Measurements from ENCODE around the gene ADAMTS14. TPM values are rescaled to one million over a fixed set of nuclear protein-coding genes. Genes with fewer than 3 reads are reported as not detected.
A peak's percentile ranks its signal among the peaks of the same experiment; 100 is the strongest.

ADAMTS14 gene
- total RNA-seq, 1 experiment from 2014 or later = 2.1 TPM

DNA sequence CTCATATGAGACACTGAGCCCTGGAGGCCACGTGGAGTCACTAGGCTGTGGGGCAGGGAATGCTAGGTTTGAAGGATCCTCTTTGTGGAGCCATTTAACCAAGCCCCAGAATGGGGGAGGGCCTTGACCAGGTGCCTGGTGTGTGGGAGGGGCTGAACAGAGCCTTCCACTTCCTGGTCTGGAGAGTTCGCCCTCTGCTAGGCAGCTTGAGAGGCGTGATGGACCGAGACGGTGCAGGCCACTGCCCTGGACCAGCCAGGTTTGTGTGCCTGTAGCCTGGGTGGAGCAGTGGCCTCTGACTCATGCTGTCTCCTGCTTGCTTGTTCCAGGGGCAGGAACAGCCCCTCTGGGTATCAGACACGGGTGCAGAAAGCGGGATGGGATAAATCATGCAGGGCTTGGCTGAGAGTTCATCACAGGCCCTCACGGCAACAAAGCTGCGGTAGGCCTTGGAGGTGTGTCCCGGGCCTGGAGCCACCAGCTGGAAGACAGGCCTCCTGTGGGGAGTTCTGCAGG lies 27.4 kb downstream of the ADAMTS14 start:
- Mint-ChIP-seq H3K27ac (no peak overlapping the region), H3K9me3 (no peaks in the 10 kb centered on the region)

DNA sequence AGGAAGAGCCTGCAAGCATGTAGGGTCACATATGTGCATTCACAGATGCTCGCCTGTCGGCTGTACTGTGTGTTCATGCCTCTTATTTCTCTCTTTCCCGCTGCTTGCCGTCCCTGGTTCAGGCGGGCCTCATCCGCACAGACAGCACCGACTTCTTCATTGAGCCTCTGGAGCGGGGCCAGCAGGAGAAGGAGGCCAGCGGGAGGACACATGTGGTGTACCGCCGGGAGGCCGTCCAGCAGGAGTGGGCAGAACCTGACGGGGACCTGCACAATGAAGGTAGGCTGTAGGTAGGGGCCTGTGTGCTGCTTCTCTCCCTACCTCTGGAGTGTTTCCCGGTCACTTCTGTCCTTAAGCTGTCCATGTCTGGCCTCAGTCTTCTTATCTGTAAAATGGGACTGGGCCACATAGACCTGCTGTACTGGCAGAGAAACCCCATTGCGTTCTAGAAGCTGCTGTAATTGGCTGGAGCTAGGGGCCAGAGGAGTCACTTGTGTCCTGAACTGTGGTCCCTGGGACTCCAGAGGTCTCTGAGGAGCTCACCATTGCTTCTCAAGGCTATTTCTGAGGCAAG lies 30.0 kb downstream of the ADAMTS14 start:
- ATAC-seq = no peak
- no peak for DNase-seq (ENCODE audit: low spot score)
- TF ChIP-seq JAZF1 (CRISPR knock-in tag; IDR thresholded peaks at IDR 0.05) (no peak), TEAD4 (CRISPR knock-in tag; IDR thresholded peaks at IDR 0.05) (no peak), ZNF232 (CRISPR knock-in tag; IDR thresholded peaks at IDR 0.05) (no peak), ESRRA (CRISPR knock-in tag; IDR thresholded peaks at IDR 0.05; ENCODE audit: borderline replicate concordance) (no peak), ZNF138 (CRISPR knock-in tag; conservative IDR thresholded peaks at IDR 0.05) (no peak), SMAD4 (CRISPR knock-in tag; IDR thresholded peaks at IDR 0.05) (no peak)
- TF ChIP-seq, protein P1, sequence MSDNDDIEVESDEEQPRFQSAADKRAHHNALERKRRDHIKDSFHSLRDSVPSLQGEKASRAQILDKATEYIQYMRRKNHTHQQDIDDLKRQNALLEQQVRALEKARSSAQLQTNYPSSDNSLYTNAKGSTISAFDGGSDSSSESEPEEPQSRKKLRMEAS (CRISPR knock-in tag; IDR thresholded peaks at IDR 0.05) = no peak
- TF ChIP-seq, protein P2, sequence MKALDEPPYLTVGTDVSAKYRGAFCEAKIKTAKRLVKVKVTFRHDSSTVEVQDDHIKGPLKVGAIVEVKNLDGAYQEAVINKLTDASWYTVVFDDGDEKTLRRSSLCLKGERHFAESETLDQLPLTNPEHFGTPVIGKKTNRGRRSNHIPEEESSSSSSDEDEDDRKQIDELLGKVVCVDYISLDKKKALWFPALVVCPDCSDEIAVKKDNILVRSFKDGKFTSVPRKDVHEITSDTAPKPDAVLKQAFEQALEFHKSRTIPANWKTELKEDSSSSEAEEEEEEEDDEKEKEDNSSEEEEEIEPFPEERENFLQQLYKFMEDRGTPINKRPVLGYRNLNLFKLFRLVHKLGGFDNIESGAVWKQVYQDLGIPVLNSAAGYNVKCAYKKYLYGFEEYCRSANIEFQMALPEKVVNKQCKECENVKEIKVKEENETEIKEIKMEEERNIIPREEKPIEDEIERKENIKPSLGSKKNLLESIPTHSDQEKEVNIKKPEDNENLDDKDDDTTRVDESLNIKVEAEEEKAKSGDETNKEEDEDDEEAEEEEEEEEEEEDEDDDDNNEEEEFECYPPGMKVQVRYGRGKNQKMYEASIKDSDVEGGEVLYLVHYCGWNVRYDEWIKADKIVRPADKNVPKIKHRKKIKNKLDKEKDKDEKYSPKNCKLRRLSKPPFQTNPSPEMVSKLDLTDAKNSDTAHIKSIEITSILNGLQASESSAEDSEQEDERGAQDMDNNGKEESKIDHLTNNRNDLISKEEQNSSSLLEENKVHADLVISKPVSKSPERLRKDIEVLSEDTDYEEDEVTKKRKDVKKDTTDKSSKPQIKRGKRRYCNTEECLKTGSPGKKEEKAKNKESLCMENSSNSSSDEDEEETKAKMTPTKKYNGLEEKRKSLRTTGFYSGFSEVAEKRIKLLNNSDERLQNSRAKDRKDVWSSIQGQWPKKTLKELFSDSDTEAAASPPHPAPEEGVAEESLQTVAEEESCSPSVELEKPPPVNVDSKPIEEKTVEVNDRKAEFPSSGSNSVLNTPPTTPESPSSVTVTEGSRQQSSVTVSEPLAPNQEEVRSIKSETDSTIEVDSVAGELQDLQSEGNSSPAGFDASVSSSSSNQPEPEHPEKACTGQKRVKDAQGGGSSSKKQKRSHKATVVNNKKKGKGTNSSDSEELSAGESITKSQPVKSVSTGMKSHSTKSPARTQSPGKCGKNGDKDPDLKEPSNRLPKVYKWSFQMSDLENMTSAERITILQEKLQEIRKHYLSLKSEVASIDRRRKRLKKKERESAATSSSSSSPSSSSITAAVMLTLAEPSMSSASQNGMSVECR (CRISPR knock-in tag; IDR thresholded peaks at IDR 0.05; ENCODE audit: borderline replicate concordance) = no peak
- TF ChIP-seq, protein P3, sequence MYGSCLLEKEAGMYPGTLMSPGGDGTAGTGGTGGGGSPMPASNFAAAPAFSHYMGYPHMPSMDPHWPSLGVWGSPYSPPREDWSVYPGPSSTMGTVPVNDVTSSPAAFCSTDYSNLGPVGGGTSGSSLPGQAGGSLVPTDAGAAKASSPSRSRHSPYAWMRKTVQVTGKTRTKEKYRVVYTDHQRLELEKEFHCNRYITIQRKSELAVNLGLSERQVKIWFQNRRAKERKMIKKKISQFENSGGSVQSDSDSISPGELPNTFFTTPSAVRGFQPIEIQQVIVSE (CRISPR knock-in tag; IDR thresholded peaks at IDR 0.05; ENCODE audit: borderline replicate concordance) = no peak
- TF ChIP-seq, protein P4, sequence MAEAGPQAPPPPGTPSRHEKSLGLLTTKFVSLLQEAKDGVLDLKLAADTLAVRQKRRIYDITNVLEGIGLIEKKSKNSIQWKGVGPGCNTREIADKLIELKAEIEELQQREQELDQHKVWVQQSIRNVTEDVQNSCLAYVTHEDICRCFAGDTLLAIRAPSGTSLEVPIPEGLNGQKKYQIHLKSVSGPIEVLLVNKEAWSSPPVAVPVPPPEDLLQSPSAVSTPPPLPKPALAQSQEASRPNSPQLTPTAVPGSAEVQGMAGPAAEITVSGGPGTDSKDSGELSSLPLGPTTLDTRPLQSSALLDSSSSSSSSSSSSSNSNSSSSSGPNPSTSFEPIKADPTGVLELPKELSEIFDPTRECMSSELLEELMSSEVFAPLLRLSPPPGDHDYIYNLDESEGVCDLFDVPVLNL (CRISPR knock-in tag; IDR thresholded peaks at IDR 0.05; ENCODE audit: borderline replicate concordance, low read depth) = no peak
- Mint-ChIP-seq H3K27ac (no peak overlapping the region), H3K27me3 (ENCODE audit: low read depth) (no peaks in the 10 kb centered on the region), H3K4me3 (no peak overlapping the region), H3K9me3 (no peaks in the 10 kb centered on the region), H3K4me1 (peaks cover 7% of the 10 kb centered on the region), H3K36me3 (no peaks in the 10 kb centered on the region)
- ChIA-PET CTCF (interaction anchor here (0.6 kb wide), 1 partner anchor 909 kb away, joined by 4 read pairs; no protein-coding TSS in a partner anchor), POLR2A (no interaction called here)

More for the DNA sequence above, 27.4 kb downstream of the ADAMTS14 start:
- TF ChIP-seq, protein P5, sequence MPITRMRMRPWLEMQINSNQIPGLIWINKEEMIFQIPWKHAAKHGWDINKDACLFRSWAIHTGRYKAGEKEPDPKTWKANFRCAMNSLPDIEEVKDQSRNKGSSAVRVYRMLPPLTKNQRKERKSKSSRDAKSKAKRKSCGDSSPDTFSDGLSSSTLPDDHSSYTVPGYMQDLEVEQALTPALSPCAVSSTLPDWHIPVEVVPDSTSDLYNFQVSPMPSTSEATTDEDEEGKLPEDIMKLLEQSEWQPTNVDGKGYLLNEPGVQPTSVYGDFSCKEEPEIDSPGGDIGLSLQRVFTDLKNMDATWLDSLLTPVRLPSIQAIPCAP (CRISPR knock-in tag; IDR thresholded peaks at IDR 0.05) = no peak
- DNase-seq (ENCODE audit: low spot score) (peak; percentile 38), ATAC-seq (peak; percentile 89)
- CTCF ChIA-PET = interaction anchor here (0.6 kb wide), 1 partner anchor 656 kb away, joined by 5 read pairs; no protein-coding TSS in a partner anchor
- no peaks in the 10 kb centered on the region for H3K27me3 Mint-ChIP-seq (ENCODE audit: low read depth)
- H3K36me3 Mint-ChIP-seq = no peaks in the 10 kb centered on the region
- H3K4me1 Mint-ChIP-seq = peaks cover 7% of the 10 kb centered on the region
- POLR2A ChIA-PET = no interaction called here
- no peak overlapping the region for H3K4me3 Mint-ChIP-seq

DNA sequence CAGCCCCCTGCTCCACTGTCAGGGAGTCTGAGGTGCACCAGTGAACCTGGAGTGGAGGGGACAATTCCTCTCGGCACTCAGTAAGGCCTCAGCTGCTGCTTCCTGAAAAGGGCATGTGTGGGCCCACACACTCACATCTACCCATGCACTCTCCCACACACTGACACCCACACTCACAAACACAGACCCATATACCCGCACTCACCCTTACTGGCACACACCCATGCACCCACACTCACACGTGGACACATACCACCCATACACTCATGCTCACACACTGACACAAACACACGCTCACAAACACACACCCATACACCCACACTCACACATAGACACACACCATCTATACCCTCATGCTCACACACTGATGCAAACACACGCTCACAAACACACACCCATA lies 31.9 kb downstream of the ADAMTS14 start:
- ChIA-PET CTCF (interaction anchor here (0.9 kb wide), 1 partner anchor 57 kb away, joined by 3 read pairs; no protein-coding TSS in a partner anchor), POLR2A (no interaction called here)
- no peaks in the 10 kb centered on the region for H3K9me3 Mint-ChIP-seq
- no peaks in the 10 kb centered on the region for H3K36me3 Mint-ChIP-seq
- peaks cover 7% of the 10 kb centered on the region for H3K4me1 Mint-ChIP-seq
- ATAC-seq = no peak
- no peak for DNase-seq (ENCODE audit: low spot score)
- TF ChIP-seq, protein P6, sequence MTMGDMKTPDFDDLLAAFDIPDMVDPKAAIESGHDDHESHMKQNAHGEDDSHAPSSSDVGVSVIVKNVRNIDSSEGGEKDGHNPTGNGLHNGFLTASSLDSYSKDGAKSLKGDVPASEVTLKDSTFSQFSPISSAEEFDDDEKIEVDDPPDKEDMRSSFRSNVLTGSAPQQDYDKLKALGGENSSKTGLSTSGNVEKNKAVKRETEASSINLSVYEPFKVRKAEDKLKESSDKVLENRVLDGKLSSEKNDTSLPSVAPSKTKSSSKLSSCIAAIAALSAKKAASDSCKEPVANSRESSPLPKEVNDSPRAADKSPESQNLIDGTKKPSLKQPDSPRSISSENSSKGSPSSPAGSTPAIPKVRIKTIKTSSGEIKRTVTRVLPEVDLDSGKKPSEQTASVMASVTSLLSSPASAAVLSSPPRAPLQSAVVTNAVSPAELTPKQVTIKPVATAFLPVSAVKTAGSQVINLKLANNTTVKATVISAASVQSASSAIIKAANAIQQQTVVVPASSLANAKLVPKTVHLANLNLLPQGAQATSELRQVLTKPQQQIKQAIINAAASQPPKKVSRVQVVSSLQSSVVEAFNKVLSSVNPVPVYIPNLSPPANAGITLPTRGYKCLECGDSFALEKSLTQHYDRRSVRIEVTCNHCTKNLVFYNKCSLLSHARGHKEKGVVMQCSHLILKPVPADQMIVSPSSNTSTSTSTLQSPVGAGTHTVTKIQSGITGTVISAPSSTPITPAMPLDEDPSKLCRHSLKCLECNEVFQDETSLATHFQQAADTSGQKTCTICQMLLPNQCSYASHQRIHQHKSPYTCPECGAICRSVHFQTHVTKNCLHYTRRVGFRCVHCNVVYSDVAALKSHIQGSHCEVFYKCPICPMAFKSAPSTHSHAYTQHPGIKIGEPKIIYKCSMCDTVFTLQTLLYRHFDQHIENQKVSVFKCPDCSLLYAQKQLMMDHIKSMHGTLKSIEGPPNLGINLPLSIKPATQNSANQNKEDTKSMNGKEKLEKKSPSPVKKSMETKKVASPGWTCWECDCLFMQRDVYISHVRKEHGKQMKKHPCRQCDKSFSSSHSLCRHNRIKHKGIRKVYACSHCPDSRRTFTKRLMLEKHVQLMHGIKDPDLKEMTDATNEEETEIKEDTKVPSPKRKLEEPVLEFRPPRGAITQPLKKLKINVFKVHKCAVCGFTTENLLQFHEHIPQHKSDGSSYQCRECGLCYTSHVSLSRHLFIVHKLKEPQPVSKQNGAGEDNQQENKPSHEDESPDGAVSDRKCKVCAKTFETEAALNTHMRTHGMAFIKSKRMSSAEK (CRISPR knock-in tag; IDR thresholded peaks at IDR 0.05; ENCODE audit: borderline replicate concordance) = no peak
- TF ChIP-seq NFATC4 (CRISPR knock-in tag; IDR thresholded peaks at IDR 0.05) = no peak
- TF ChIP-seq, protein P7, sequence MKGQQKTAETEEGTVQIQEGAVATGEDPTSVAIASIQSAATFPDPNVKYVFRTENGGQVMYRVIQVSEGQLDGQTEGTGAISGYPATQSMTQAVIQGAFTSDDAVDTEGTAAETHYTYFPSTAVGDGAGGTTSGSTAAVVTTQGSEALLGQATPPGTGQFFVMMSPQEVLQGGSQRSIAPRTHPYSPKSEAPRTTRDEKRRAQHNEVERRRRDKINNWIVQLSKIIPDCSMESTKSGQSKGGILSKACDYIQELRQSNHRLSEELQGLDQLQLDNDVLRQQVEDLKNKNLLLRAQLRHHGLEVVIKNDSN (CRISPR knock-in tag; IDR thresholded peaks at IDR 0.05) = no peak
- H3K27me3 Mint-ChIP-seq (ENCODE audit: low read depth) = no peaks in the 10 kb centered on the region
- H3K27ac Mint-ChIP-seq = no peak overlapping the region
- no peak overlapping the region for H3K4me3 Mint-ChIP-seq

Measured in WTC11 (cell line).